ENCODE data around the gene CDK19.
A peak's percentile ranks its signal among the peaks of the same experiment; 100 is the strongest.
"Not testable (repeated sequence)": the region's sequence is repeated elsewhere in the genome, so short reads cannot be mapped to it uniquely, and the experiment has no call there.

The CDK19 gene

DNA sequence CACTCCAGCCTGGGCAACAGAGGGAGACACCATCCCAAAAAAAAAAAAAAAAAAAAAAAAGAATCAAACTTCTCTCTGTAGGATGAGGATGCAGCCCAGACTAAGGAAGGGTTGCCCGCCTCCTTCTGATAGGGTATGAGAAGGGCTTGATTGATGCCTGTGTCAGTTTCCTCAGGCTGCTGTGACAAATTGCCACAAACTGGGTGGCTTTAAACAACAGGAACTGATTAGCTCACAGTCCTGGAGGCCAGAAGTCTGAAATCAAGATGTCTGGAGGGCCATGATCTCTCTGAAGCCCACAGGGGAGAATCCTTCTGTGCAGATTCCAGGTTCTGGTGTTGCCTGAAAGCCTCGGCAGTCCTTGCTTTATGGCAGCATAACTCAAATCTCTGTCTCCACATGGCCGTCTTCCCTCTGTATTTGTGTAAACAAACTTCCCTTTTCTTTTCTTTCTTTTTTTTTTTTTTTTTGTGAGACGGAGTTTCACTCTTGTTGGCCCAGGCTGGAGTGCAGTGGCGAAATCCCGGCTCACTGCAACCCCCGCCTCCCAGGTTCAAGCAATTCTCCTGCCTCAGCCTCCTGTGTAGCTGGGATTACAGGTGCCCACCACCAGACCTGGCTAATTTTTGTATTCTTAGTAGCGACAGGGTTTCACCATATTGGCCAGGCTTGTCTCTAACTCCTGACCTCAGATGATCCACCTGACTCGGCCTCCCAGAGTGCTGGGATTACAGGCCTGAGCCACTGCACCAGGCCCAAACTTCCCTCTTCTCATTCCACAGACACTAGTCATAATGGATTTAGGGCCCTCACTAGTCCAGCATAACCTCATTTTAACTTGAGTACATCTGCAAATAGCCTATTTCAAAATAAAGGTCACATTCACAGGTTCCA is 11.2 kb upstream of the CDK19 start:
- Mint-ChIP-seq H3K36me3 (no peaks in the 10 kb centered on the region), H3K27me3 (no peaks in the 10 kb centered on the region), H3K4me3 (no peak overlapping the region), H3K9me3 (no peaks in the 10 kb centered on the region), H3K27ac (no peak overlapping the region), H3K4me1 (peaks cover 5% of the 10 kb centered on the region)
- ATAC-seq, result no peak

DNA sequence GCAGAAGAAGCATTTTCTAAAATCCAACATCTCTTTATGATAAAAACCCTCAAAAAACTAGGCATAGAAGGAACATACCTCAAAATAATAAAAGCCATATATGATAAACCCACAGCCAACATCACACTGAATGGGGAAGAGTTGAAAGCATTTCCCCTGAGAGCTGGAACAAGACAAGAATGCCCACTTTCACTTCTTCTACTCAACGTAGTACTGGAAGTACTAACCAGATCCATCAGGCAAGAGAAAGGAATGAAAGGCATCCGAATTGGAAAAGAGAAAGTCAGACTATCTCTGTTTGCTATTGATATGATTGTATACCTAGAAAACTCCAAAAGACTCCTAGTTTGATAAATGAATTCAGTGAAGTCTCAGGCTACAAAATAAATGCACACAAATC is 7.9 kb upstream of the CDK19 start:
- no peaks in the 10 kb centered on the region for H3K27me3 Mint-ChIP-seq
- H3K27ac Mint-ChIP-seq, result no peak overlapping the region
- no peaks in the 10 kb centered on the region for H3K9me3 Mint-ChIP-seq
- H3K36me3 Mint-ChIP-seq, result no peaks in the 10 kb centered on the region
- no peak for ATAC-seq
- H3K4me3 Mint-ChIP-seq, result no peak overlapping the region
- H3K4me1 Mint-ChIP-seq, result peaks cover 10% of the 10 kb centered on the region

DNA sequence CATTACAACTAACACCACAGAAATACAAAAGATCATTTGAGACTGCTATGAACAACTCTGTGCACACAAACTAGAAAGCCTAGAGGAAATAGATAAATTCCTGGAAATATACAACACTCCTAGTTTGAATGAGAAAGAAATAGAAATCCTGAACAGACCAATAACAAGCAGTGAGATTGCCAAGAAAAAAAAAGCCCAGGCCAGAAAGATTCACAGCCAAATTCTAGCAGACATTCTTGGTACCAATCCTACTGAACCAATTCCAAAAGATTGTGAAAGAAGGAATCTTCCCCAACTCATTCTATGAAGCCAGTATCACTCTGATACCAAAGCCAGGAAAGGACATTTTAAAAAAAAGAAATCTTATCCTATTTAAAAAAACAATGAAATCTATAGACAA is 7.0 kb upstream of the CDK19 start:
- Mint-ChIP-seq H3K4me3 (no peak overlapping the region), H3K27me3 (no peaks in the 10 kb centered on the region), H3K4me1 (peaks cover 17% of the 10 kb centered on the region), H3K27ac (no peak overlapping the region), H3K36me3 (no peaks in the 10 kb centered on the region), H3K9me3 (no peaks in the 10 kb centered on the region)
- ATAC-seq, result no peak

DNA sequence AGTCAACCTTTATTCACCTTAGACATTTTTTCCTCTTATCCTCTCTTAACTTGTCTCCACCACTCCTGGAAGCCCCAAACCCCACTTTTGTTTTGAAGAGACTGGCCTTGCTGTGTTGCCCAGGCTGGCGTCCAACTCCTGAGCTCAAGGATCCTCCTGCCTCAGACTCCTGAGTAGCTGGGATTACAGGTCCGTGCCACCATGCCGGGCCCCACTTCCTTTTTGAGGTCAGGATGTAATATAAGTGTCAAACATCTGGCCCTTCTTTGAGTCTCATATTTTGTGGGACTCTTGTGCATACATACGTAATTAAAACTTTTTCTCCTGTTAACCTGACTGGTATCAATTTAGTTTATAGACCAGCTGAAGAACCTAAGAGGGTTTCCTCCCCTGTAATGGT is 1.4 kb upstream of the CDK19 start:
- peak overlapping the region; percentile 95 for H3K27ac Mint-ChIP-seq
- peaks cover 30% of the 10 kb centered on the region for H3K4me1 Mint-ChIP-seq
- ATAC-seq, result no peak
- no peaks in the 10 kb centered on the region for H3K27me3 Mint-ChIP-seq
- H3K4me3 Mint-ChIP-seq, result peak overlapping the region; percentile 89
- no peaks in the 10 kb centered on the region for H3K36me3 Mint-ChIP-seq
- no peaks in the 10 kb centered on the region for H3K9me3 Mint-ChIP-seq

- H3K4me1 Mint-ChIP-seq, result peaks cover 39% of the 10 kb centered on the region
- no peak for ATAC-seq
- H3K27ac Mint-ChIP-seq, result peak overlapping the region; percentile 95
- no peaks in the 10 kb centered on the region for H3K36me3 Mint-ChIP-seq
- no peaks in the 10 kb centered on the region for H3K9me3 Mint-ChIP-seq
- no peaks in the 10 kb centered on the region for H3K27me3 Mint-ChIP-seq
- peak overlapping the region; percentile 89 for H3K4me3 Mint-ChIP-seq
Observed at GRCh38 chr6:110815015-110815410, 256 bp downstream of the CDK19 start.

DNA sequence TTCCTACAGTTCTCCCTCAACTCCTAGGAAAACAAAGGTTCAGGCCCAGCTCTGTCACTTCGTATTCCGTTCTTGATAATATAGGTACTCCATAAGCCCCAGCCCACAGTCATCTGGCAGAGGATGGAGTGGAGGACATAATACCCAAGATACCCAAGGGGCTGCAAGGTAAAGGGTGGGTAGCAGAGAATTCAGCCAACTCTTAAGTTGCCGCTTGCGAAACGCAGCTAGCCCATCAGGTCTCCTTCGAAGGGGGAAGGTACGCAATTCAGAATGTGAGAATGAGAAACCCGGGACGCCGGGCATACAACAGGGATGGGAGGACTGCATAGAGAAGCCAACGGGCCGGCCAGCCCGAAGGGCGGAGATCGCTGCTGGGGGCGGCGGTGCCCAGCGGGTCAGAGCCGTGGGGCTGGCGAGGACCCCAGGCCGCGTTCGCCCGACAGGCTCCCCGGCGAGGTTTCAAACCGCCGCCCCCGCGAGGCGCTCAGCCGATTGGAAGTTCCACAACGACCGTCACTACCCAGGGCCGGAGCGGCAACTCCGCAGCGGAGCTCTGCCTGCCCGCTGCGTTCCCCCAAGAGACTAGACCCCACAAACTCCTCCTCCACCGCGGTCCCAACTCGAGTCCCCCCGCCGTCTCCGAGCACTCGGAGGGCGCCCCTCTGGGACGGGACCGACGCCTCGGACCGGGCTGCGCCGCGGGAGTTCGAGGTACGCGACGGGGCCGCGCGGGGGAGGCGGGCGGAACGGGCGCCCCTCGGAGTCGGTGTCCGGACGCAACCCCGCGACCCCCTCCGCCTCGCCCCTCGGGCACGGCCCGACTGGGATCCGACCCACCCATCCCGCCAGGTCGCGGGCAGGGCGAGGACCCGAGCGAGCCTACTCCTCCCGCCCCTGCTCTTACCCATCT is 911 bp downstream of the CDK19 start:
- Mint-ChIP-seq H3K27me3 (no peaks in the 10 kb centered on the region), H3K4me1 (peaks cover 45% of the 10 kb centered on the region), H3K36me3 (no peaks in the 10 kb centered on the region), H3K27ac (peak overlapping the region; percentile 95), H3K4me3 (peak overlapping the region; percentile 89), H3K9me3 (peaks cover 2% of the 10 kb centered on the region)
- ATAC-seq, result peak; percentile 42

DNA sequence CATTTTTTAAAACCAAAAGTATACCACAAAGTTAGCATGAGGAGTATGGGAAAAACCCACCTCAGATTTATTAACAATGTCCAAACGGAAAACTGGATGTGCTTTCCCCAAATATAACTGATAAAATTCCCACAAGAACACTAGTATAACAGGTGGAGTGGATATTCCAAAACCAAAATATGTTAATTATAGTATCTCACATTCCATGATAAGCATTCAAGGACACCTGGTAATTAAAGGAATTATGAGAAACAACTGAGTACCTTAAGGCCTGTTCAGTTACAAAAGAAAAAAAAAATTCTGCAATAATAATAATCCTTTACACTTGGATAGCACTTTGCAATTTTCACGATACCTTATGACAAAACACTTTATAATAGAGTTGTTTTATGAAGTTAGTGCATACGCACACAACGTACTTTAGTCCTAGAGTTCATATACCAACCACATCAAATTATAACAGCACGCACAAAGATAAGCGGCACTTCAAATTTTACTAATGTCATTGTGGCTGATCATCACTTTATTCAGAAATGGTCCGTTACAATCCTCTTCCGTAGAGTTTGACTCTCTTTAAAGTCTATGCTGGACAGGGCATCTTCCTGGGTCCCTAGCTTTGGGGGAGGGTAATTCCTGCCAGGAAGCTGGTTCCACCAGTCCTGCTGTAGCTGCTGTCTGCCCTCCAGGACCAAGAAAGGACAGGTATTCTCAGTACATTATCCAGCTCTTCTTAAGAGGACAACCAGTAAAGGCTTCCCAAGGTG is 1.7 kb downstream of the CDK19 start:
- Mint-ChIP-seq H3K9me3 (peaks cover 2% of the 10 kb centered on the region), H3K4me3 (peak overlapping the region; percentile 89), H3K4me1 (peaks cover 45% of the 10 kb centered on the region), H3K27ac (peak overlapping the region; percentile 95), H3K27me3 (no peaks in the 10 kb centered on the region), H3K36me3 (no peaks in the 10 kb centered on the region)
- no peak for ATAC-seq

- no peaks in the 10 kb centered on the region for H3K36me3 Mint-ChIP-seq
- H3K4me1 Mint-ChIP-seq, result peaks cover 45% of the 10 kb centered on the region
- no peak for ATAC-seq
Observed at GRCh38 chr6:110812719-110813118, 2.5 kb downstream of the CDK19 start.

GRCh38 chr6:110810896-110811586 is 4.2 kb downstream of the CDK19 start:
- ATAC-seq, result no peak
- no peaks in the 10 kb centered on the region for H3K27me3 Mint-ChIP-seq
- H3K4me1 Mint-ChIP-seq, result peaks cover 40% of the 10 kb centered on the region
- peak overlapping the region; percentile 23 for H3K4me3 Mint-ChIP-seq
- H3K27ac Mint-ChIP-seq, result peak overlapping the region; percentile 31
- peaks cover 2% of the 10 kb centered on the region for H3K9me3 Mint-ChIP-seq
- H3K36me3 Mint-ChIP-seq, result no peaks in the 10 kb centered on the region

More at GRCh38 chr6:110812719-110813118, 2.5 kb downstream of the CDK19 start:
- no peaks in the 10 kb centered on the region for H3K27me3 Mint-ChIP-seq
- no peak overlapping the region for H3K4me3 Mint-ChIP-seq
- H3K9me3 Mint-ChIP-seq, result peaks cover 2% of the 10 kb centered on the region
- no peak overlapping the region for H3K27ac Mint-ChIP-seq

DNA sequence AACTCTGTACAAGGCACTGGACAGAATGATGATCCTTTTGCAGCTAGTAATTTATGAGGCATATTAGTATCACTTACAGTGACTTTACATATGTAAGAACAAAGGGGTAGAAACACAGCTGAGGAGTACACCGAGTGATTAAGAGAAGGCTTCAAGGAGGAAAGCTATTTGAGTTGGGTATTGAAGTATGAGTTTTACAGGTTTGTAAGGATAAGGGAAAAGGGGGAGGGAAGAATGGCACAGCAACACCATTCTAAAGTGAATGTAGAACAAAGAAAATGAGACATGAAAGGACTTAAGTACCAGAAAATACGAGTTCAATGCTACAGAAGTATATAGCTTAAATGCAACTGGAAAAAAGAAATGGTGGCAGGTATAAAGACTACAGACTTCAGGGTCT is 5.5 kb downstream of the CDK19 start:
- H3K9me3 Mint-ChIP-seq, result peaks cover 2% of the 10 kb centered on the region
- peak overlapping the region; percentile 31 for H3K27ac Mint-ChIP-seq
- H3K27me3 Mint-ChIP-seq, result no peaks in the 10 kb centered on the region
- peaks cover 46% of the 10 kb centered on the region for H3K4me1 Mint-ChIP-seq
- H3K4me3 Mint-ChIP-seq, result no peak overlapping the region
- H3K36me3 Mint-ChIP-seq, result peaks cover 4% of the 10 kb centered on the region
- no peak for ATAC-seq

GRCh38 chr6:110802175-110802574 is 13.1 kb downstream of the CDK19 start:
- not testable (repeated sequence) for H3K27ac Mint-ChIP-seq, H3K9me3 Mint-ChIP-seq, H3K27me3 Mint-ChIP-seq, H3K4me3 Mint-ChIP-seq, ATAC-seq
- peaks cover 42% of the 10 kb centered on the region for H3K4me1 Mint-ChIP-seq
- H3K36me3 Mint-ChIP-seq, result peaks cover 13% of the 10 kb centered on the region

DNA sequence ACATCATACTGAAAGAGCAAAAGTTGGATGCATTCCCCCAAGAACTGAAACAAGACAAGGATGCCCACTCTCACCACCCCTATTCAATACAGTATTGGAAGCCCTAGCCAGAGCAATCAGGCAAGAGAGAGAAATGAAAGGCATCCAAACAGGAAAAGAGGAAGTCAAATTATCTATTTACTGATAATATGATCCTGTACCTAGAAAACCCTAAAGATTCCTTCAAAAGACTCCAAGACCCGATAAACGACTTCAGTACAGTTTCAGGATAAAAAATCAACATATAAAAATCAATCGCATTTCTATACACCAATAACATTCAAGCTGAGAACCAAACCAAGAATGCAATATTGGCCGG is 14.5 kb downstream of the CDK19 start:
- Mint-ChIP-seq H3K27me3 (no peaks in the 10 kb centered on the region), H3K36me3 (peaks cover 13% of the 10 kb centered on the region), H3K27ac (no peak overlapping the region), H3K4me1 (peaks cover 35% of the 10 kb centered on the region), H3K9me3 (no peaks in the 10 kb centered on the region), H3K4me3 (no peak overlapping the region)
- no peak for ATAC-seq

DNA sequence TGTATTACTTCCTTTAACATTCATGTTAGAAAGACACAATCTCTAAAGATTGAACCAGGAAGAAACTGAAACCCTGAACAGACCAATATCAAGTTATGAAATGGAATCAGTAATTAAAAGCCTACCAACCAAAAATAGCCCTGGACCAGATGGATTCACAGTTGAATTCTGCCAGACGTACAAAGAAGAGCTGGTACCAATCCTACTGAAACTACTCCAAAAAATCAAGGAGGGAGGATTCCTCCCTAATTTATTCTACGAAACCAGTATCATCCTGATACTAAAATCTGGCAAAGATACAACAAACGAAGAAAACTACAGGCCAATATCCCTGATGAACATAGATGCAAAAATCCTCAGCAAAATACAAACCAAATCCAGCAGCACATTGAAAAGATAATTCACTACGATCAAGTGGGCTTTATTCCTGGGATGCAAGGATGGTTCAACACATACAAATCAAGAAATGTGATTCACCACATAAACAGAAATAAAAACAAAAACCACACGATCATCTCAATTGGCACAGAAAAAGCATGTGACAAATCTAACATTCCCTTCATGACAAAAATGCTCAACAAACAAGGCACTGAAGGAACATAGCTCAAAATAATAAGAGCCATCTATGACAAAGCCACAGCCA is 15.0 kb downstream of the CDK19 start:
- Mint-ChIP-seq H3K27ac (no peak overlapping the region), H3K9me3 (no peaks in the 10 kb centered on the region)

GRCh38 chr6:110799655-110800054 is 15.6 kb downstream of the CDK19 start:
- no peak for ATAC-seq
- H3K27ac Mint-ChIP-seq, result no peak overlapping the region

More for the DNA sequence above, 15.0 kb downstream of the CDK19 start:
- H3K27me3 Mint-ChIP-seq, result no peaks in the 10 kb centered on the region
- peaks cover 13% of the 10 kb centered on the region for H3K36me3 Mint-ChIP-seq
- no peak overlapping the region for H3K4me3 Mint-ChIP-seq
- no peak for ATAC-seq
- H3K4me1 Mint-ChIP-seq, result peaks cover 34% of the 10 kb centered on the region

More at GRCh38 chr6:110799655-110800054, 15.6 kb downstream of the CDK19 start:
- H3K9me3 Mint-ChIP-seq, result no peaks in the 10 kb centered on the region
- H3K4me1 Mint-ChIP-seq, result peaks cover 29% of the 10 kb centered on the region
- no peaks in the 10 kb centered on the region for H3K27me3 Mint-ChIP-seq
- peaks cover 9% of the 10 kb centered on the region for H3K36me3 Mint-ChIP-seq
- H3K4me3 Mint-ChIP-seq, result no peak overlapping the region

Data from stimulated activated memory B cell treated with anti-CD40 and anti-IgM and Interleukin-4, amounts not matched to agents 10 μg/mL and 1 μg/mL and 100 μg/mL, for 72 hours (primary cell).